ENCODE results near the gene CCDC178. TPM values are rescaled to one million over a fixed set of nuclear protein-coding genes. Genes with fewer than 3 reads are reported as not detected.

CCDC178 gene
- total and polyA plus RNA-seq, 2 of the 4 experiments (the other 2 are of a cell fraction): not detected

DNA sequence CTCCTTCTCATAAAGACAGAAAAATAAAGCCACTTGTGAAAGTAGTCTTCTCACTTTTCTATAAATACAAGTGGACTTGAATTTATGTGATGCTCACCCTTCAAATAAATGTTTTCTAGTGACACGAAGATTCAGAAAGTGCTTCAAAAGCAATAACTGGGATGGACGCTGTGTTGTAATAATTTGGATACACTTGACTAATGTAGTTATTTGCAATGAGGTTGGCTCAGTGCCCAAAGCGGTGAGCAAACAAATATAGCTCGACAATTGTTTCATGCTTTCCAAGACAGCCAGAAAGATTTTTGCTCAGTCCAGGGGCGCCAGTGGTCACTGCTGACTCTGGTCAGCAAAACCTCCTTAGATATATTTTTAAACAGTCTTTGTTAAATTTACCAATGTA, 389.1 kb downstream of the CCDC178 start:
- H3K9me1 ChIP-seq (ENCODE audit: insufficient read depth, low read length): no peaks in the 10 kb centered on the region
- dilution Hi-C loops (cut with HindIII; ENCODE audit: low sequenced_read_pairs, unreplicated experiment) (no loop called here), intact Hi-C loops (cut with micrococcal nuclease) (no loop called here), in situ Hi-C loops (cut with MboI; ENCODE audit: low sequenced_read_pairs) (no loop called here)
- H2AFZ ChIP-seq (replicated peaks; ENCODE audit: low read length, poor library complexity): no peak overlapping the region
- CTCF ChIA-PET: no interaction called here
- TF ChIP-seq RCOR1 (IDR thresholded peaks at IDR 0.05; ENCODE audit: insufficient replicate concordance, low read length): no peak
- no peak for TF ChIP-seq MAFK (IDR thresholded peaks at IDR 0.05; ENCODE audit: low read depth, low read length)
- TF ChIP-seq CEBPB (IDR thresholded peaks at IDR 0.05; ENCODE audit: low read depth, low read length): no peak
- TF ChIP-seq CHD1 (IDR thresholded peaks at IDR 0.05; ENCODE audit: low read depth, low read length): no peak
- no peak for TF ChIP-seq MXI1 (IDR thresholded peaks at IDR 0.05; ENCODE audit: borderline replicate concordance, low read depth, low read length)
- TF ChIP-seq POLR2A (IDR thresholded peaks at IDR 0.05; ENCODE audit: low read depth, low read length): no peak
- TF ChIP-seq, protein P1, sequence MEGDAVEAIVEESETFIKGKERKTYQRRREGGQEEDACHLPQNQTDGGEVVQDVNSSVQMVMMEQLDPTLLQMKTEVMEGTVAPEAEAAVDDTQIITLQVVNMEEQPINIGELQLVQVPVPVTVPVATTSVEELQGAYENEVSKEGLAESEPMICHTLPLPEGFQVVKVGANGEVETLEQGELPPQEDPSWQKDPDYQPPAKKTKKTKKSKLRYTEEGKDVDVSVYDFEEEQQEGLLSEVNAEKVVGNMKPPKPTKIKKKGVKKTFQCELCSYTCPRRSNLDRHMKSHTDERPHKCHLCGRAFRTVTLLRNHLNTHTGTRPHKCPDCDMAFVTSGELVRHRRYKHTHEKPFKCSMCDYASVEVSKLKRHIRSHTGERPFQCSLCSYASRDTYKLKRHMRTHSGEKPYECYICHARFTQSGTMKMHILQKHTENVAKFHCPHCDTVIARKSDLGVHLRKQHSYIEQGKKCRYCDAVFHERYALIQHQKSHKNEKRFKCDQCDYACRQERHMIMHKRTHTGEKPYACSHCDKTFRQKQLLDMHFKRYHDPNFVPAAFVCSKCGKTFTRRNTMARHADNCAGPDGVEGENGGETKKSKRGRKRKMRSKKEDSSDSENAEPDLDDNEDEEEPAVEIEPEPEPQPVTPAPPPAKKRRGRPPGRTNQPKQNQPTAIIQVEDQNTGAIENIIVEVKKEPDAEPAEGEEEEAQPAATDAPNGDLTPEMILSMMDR (conservative IDR thresholded peaks at IDR 0.05; ENCODE audit: low read depth, low read length): no peak
- no peak for TF ChIP-seq NFE2L2 (IDR thresholded peaks at IDR 0.05; ENCODE audit: low read depth, low read length)
- TF ChIP-seq BHLHE40 (IDR thresholded peaks at IDR 0.05; ENCODE audit: low read depth, low read length): no peak
- no peak for TF ChIP-seq FOS (IDR thresholded peaks at IDR 0.05; ENCODE audit: low read depth, low read length)
- no peak for TF ChIP-seq RAD21 (IDR thresholded peaks at IDR 0.05; ENCODE audit: low read length)
- TF ChIP-seq, protein P2, sequence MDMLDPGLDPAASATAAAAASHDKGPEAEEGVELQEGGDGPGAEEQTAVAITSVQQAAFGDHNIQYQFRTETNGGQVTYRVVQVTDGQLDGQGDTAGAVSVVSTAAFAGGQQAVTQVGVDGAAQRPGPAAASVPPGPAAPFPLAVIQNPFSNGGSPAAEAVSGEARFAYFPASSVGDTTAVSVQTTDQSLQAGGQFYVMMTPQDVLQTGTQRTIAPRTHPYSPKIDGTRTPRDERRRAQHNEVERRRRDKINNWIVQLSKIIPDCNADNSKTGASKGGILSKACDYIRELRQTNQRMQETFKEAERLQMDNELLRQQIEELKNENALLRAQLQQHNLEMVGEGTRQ (IDR thresholded peaks at IDR 0.05; ENCODE audit: low read depth, low read length): no peak
- TF ChIP-seq, protein P3, sequence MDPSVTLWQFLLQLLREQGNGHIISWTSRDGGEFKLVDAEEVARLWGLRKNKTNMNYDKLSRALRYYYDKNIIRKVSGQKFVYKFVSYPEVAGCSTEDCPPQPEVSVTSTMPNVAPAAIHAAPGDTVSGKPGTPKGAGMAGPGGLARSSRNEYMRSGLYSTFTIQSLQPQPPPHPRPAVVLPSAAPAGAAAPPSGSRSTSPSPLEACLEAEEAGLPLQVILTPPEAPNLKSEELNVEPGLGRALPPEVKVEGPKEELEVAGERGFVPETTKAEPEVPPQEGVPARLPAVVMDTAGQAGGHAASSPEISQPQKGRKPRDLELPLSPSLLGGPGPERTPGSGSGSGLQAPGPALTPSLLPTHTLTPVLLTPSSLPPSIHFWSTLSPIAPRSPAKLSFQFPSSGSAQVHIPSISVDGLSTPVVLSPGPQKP (IDR thresholded peaks at IDR 0.05; ENCODE audit: borderline replicate concordance, low read depth, low read length): no peak
- H2BK20ac ChIP-seq (ENCODE audit: low read depth, low read length): no peak overlapping the region
- no peak overlapping the region for H3K14ac ChIP-seq (replicated peaks; ENCODE audit: low read depth, low read length)
- H4K8ac ChIP-seq (ENCODE audit: low read depth in 2 of 2, low read length in 2 of 2): no peak overlapping the region
- POLR2A ChIA-PET (ENCODE audit: unreplicated experiment): no interaction called here
- H3K9ac ChIP-seq (ENCODE audit: low read depth, low read length): no peak overlapping the region
- H3K56ac ChIP-seq (ENCODE audit: extremely low read depth, insufficient read depth, low read length): no peak overlapping the region
- H4K20me1 ChIP-seq (ENCODE audit: insufficient read depth, low read length): no peaks in the 10 kb centered on the region
- H4K91ac ChIP-seq (ENCODE audit: insufficient read depth, low read depth, low read length): no peak overlapping the region
- H3K79me1 ChIP-seq (ENCODE audit: low read depth in 1 of 2, low read length in 2 of 2): no peaks in the 10 kb centered on the region
- H3K9me3 ChIP-seq (ENCODE audit: control insufficient read depth, insufficient read depth, low read length): no peaks in the 10 kb centered on the region
- no peak overlapping the region for H2BK120ac ChIP-seq (ENCODE audit: low read depth, low read length)
- H3K36me3 ChIP-seq (ENCODE audit: control insufficient read depth, insufficient read depth, low read length): no peaks in the 10 kb centered on the region
- DNase-seq: no peak
- no peak overlapping the region for H4K5ac ChIP-seq (ENCODE audit: low read depth, low read length)
- H3K23ac ChIP-seq (ENCODE audit: low read depth, low read length): no peak overlapping the region
- H3K27me3 ChIP-seq (ENCODE audit: control insufficient read depth, insufficient read depth, low read length): no peaks in the 10 kb centered on the region
- H3K18ac ChIP-seq (ENCODE audit: low read depth, low read length): no peak overlapping the region
- H3K27ac ChIP-seq (ENCODE audit: insufficient read depth, low read length): no peak overlapping the region
- H3K4me3 ChIP-seq (ENCODE audit: insufficient read depth, low read depth, low read length): no peak overlapping the region
- no peak overlapping the region for H3K4ac ChIP-seq (ENCODE audit: low read depth, low read length)
- H3K4me2 ChIP-seq (ENCODE audit: low read depth, low read length): no peak overlapping the region
- no peak overlapping the region for H2AK9ac ChIP-seq (replicated peaks; ENCODE audit: low read depth, low read length, poor library complexity)
- no peak overlapping the region for H2BK5ac ChIP-seq (ENCODE audit: low read depth, low read length, poor library complexity, severe bottlenecking)
- ATAC-seq (ENCODE audit: low read depth): no peak
- H3K4me1 ChIP-seq (ENCODE audit: control insufficient read depth, insufficient read depth, low read length): no peaks in the 10 kb centered on the region
- no peak overlapping the region for H2AK5ac ChIP-seq (ENCODE audit: low read depth, low read length)
- H2BK15ac ChIP-seq (ENCODE audit: low read depth, low read length): no peak overlapping the region
- BruUV-seq (replicated peaks): no TSS peak
- WGBS, 2 experiments (ENCODE audit: extremely low coverage in 2 of 2, insufficient read length in 1 of 2): no CpG with 5 or more reads among the region's 5 CpGs
